Amniotic stem cell (primary cell): ENCODE data around the gene FAAP100.

ENCODE experiments used
- DNase-seq: peaks from one replicate; lab custom pipeline; 2025; lab: John Stamatoyannopoulos, UW

The FAAP100 gene

GRCh38 chr17:81524865-81525159 lies 27.3 kb downstream of the FAAP100 start:
- no peak for DNase-seq

GRCh38 chr17:81524039-81524864 lies 27.9 kb downstream of the FAAP100 start:
- DNase-seq: no peak

GRCh38 chr17:81523402-81524038 lies 28.6 kb downstream of the FAAP100 start:
- DNase-seq: no peak

GRCh38 chr17:81522491-81523401 lies 29.4 kb downstream of the FAAP100 start:
- DNase-seq: no peak

GRCh38 chr17:81520021-81520901 lies 31.9 kb downstream of the FAAP100 start:
- DNase-seq: no peak

- no peak for DNase-seq
Measured at GRCh38 chr17:81519284-81520020, 32.7 kb downstream of the FAAP100 start.

- no peak for DNase-seq
Measured at GRCh38 chr17:81518785-81519283, 33.3 kb downstream of the FAAP100 start.

- no peak for DNase-seq
Measured at GRCh38 chr17:81518113-81518784, 33.9 kb downstream of the FAAP100 start.

- DNase-seq: no peak
Measured at GRCh38 chr17:81517339-81518112, 34.6 kb downstream of the FAAP100 start.

- no peak for DNase-seq
Measured at GRCh38 chr17:81517009-81517338, 35.2 kb downstream of the FAAP100 start.

GRCh38 chr17:81516439-81516838 lies 35.7 kb downstream of the FAAP100 start:
- DNase-seq: no peak

- DNase-seq: no peak
Measured at GRCh38 chr17:81515530-81516041, 36.6 kb downstream of the FAAP100 start.

- peak; percentile 73 for DNase-seq
Measured at GRCh38 chr17:81514739-81515529, 37.2 kb downstream of the FAAP100 start.

- DNase-seq: no peak
Measured at GRCh38 chr17:81514489-81514738, 37.7 kb downstream of the FAAP100 start.

- DNase-seq: peak; percentile 62
Measured at GRCh38 chr17:81513753-81514488, 38.2 kb downstream of the FAAP100 start.

- DNase-seq: no peak
Measured at GRCh38 chr17:81513372-81513752, 38.8 kb downstream of the FAAP100 start.

GRCh38 chr17:81512562-81513371 lies 39.4 kb downstream of the FAAP100 start, which contains the start of gene ACTG1:
TSS of gene ACTG1 (minus strand) at chr17:81512799. CDS start at chr17:81512354, 445 bp downstream.
- peak; percentile 86 for DNase-seq
